ENCODE measurements around the gene KRT28. TPM values are rescaled to one million over a fixed set of nuclear protein-coding genes. Genes with fewer than 3 reads are reported as not detected.

KRT28 gene
- total RNA-seq, 1 donor from 2014 or later, result not detected

Other genes starting within 250 kb of the KRT28 start
- gene CCR7, start 234.5 kb downstream of the KRT28 start, total RNA-seq, result not detected
- 49.5 TPM for gene SMARCE1, start 152.1 kb downstream of the KRT28 start, total RNA-seq
- gene KRT222, start 134.8 kb downstream of the KRT28 start, total RNA-seq, result not detected
- not detected for gene KRT24, start 96.2 kb downstream of the KRT28 start, total RNA-seq
- gene KRT25, start 44.6 kb downstream of the KRT28 start, total RNA-seq, result not detected
- gene KRT26, start 27.8 kb downstream of the KRT28 start, total RNA-seq, result not detected
- not detected for gene KRT27, start 17.4 kb downstream of the KRT28 start, total RNA-seq
- 50.3 TPM for gene KRT10, start 22.7 kb upstream of the KRT28 start, total RNA-seq
- not detected for gene KRT12, start 67.3 kb upstream of the KRT28 start, total RNA-seq
- gene KRT20, start 85.3 kb upstream of the KRT28 start, total RNA-seq, result not detected
- gene KRT23, start 137.7 kb upstream of the KRT28 start, total RNA-seq, result not detected
- gene KRT39, start 167.0 kb upstream of the KRT28 start, total RNA-seq, result not detected
- gene KRT40, start 184.4 kb upstream of the KRT28 start, total RNA-seq, result not detected
- not detected for gene KRTAP3-3, start 194.2 kb upstream of the KRT28 start, total RNA-seq
- gene KRTAP3-2, start 199.9 kb upstream of the KRT28 start, total RNA-seq, result not detected
- gene KRTAP3-1, start 209.2 kb upstream of the KRT28 start, total RNA-seq, result not detected
- gene KRTAP1-5, start 227.2 kb upstream of the KRT28 start, total RNA-seq, result not detected
- gene KRTAP1-4, start 230.2 kb upstream of the KRT28 start, total RNA-seq, result not detected
- not detected for gene KRTAP1-3, start 234.9 kb upstream of the KRT28 start, total RNA-seq
- not detected for gene KRTAP1-1, start 241.5 kb upstream of the KRT28 start, total RNA-seq
- not detected for gene KRTAP2-1, start 247.4 kb upstream of the KRT28 start, total RNA-seq